Ishikawa (cell line): ENCODE measurements around the gene ASTN2.

ENCODE experiments used
- CEBPB ChIP-seq: IDR thresholded peaks from 2 replicates; pipeline ENCODE4 v1.6.1; 2012
- CREB1 ChIP-seq: IDR thresholded peaks from 2 replicates; pipeline ENCODE4 v1.6.1; 2012; ENCODE audit warnings: low read depth
- EGR1 ChIP-seq: IDR thresholded peaks from 2 replicates; pipeline ENCODE4 v1.6.1; 2012
- EP300 ChIP-seq: IDR thresholded peaks from 2 replicates; pipeline ENCODE4 v1.6.1; 2012; ENCODE audit warnings: borderline replicate concordance
- FOXM1 ChIP-seq: IDR thresholded peaks from 2 replicates; pipeline ENCODE4 v1.6.1; 2012; ENCODE audit warnings: low read depth, borderline replicate concordance
- NFIC ChIP-seq: IDR thresholded peaks from 2 replicates; pipeline ENCODE4 v1.6.1; 2012
- RAD21 ChIP-seq: IDR thresholded peaks from 2 replicates; pipeline ENCODE4 v1.6.1; 2012; ENCODE audit warnings: low read depth
- TAF1 ChIP-seq: IDR thresholded peaks from 2 replicates; pipeline ENCODE4 v1.6.1; 2012; ENCODE audit warnings: low read depth, mild to moderate bottlenecking
- TCF12 ChIP-seq: IDR thresholded peaks from 2 replicates; pipeline ENCODE4 v1.6.1; 2012; ENCODE audit warnings: low read depth
- TEAD4 ChIP-seq: IDR thresholded peaks from 2 replicates; pipeline ENCODE4 v1.6.1; 2012
- YY1 ChIP-seq: IDR thresholded peaks from 2 replicates; pipeline ENCODE4 v1.6.1; 2012; ENCODE audit warnings: low read depth
- ZBTB7A ChIP-seq: IDR thresholded peaks from 2 replicates; pipeline ENCODE4 v1.6.1; 2012; ENCODE audit warnings: low read depth
- TF ChIP-seq, protein P1 (sequence below): IDR thresholded peaks from 2 replicates; pipeline ENCODE4 v1.6.1; 2012; ENCODE audit warnings: low read depth, mild to moderate bottlenecking
- TF ChIP-seq, protein P2 (sequence below): IDR thresholded peaks from 2 replicates; pipeline ENCODE4 v1.6.1; 2012
- TF ChIP-seq, protein P3 (sequence below): IDR thresholded peaks from 2 replicates; pipeline ENCODE4 v1.6.1; 2012

The ASTN2 gene

DNA sequence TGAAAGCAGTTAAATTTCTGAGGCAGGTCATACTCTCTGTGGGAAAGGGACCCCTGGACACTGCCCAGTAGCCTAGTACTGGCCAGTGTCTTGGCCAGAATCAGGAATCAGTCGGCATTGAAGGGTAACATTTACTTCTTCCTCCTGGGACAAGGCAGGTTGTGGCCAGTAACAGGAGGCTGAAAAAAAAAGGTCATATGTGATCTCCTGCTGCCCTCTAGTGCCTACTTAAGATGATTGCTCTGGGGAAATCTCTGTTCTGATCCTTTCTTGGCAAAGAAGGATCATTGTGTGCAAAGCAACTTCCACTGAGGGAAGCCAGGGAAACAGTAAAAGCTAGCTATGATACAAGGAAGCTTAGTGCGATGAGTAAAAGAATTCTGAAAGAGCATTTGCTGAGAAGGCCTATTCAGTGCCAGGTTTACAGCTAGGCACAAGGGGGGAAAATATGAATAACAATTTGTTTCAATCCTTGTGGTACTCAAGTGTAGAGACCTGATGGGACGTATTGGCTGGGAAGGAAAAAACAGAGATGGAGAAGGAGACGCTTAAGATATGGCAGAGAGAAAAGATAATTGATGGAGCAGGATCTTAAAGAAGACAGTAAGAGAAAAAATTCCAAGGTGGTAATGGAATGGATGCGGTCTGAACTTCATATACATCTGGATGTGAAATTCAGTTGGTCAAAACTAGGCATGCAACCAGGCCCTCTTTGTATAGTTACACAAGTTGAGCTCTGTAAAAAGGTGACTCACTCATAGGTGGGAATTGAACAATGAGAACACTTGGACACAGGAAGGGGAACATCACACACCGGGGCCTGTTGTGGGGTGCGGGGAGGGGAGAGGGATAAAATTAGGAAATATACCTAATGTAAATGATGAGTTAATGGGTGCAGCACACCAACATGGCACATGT is 753.6 kb downstream of the ASTN2 start:
- TF ChIP-seq RAD21: peak; percentile 85
- TF ChIP-seq TAF1: no peak

DNA sequence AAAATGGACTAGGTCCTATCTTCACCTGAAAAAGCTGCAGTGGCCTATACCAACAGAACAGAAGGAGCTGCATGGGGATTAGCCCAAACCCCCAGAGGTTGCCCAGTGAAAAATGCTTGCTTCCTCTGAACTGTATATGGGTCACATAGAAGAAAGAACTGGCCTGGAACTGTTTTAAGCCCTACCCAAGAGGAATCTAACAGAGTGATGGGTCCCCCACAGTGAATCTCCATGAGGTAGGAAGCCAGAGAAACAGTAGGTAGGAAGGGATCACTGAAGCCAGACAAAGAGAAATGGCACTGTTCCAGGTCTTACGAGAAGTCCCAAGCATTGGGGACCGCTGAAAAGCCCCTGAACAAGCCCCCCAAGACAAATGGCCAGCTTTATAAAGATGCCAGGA is 756.6 kb downstream of the ASTN2 start:
- no peak for TF ChIP-seq EP300
- TF ChIP-seq NFIC: no peak
- TF ChIP-seq ZBTB7A: no peak
- no peak for TF ChIP-seq CREB1
- no peak for TF ChIP-seq RAD21
- TF ChIP-seq, protein P1, sequence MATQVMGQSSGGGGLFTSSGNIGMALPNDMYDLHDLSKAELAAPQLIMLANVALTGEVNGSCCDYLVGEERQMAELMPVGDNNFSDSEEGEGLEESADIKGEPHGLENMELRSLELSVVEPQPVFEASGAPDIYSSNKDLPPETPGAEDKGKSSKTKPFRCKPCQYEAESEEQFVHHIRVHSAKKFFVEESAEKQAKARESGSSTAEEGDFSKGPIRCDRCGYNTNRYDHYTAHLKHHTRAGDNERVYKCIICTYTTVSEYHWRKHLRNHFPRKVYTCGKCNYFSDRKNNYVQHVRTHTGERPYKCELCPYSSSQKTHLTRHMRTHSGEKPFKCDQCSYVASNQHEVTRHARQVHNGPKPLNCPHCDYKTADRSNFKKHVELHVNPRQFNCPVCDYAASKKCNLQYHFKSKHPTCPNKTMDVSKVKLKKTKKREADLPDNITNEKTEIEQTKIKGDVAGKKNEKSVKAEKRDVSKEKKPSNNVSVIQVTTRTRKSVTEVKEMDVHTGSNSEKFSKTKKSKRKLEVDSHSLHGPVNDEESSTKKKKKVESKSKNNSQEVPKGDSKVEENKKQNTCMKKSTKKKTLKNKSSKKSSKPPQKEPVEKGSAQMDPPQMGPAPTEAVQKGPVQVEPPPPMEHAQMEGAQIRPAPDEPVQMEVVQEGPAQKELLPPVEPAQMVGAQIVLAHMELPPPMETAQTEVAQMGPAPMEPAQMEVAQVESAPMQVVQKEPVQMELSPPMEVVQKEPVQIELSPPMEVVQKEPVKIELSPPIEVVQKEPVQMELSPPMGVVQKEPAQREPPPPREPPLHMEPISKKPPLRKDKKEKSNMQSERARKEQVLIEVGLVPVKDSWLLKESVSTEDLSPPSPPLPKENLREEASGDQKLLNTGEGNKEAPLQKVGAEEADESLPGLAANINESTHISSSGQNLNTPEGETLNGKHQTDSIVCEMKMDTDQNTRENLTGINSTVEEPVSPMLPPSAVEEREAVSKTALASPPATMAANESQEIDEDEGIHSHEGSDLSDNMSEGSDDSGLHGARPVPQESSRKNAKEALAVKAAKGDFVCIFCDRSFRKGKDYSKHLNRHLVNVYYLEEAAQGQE: no peak
- no peak for TF ChIP-seq CEBPB
- no peak for TF ChIP-seq TAF1
- TF ChIP-seq TEAD4: no peak
- TF ChIP-seq FOXM1: no peak
- no peak for TF ChIP-seq EGR1
- TF ChIP-seq YY1: no peak
- TF ChIP-seq, protein P2, sequence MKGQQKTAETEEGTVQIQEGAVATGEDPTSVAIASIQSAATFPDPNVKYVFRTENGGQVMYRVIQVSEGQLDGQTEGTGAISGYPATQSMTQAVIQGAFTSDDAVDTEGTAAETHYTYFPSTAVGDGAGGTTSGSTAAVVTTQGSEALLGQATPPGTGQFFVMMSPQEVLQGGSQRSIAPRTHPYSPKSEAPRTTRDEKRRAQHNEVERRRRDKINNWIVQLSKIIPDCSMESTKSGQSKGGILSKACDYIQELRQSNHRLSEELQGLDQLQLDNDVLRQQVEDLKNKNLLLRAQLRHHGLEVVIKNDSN: no peak
- no peak for TF ChIP-seq TCF12
- TF ChIP-seq, protein P3, sequence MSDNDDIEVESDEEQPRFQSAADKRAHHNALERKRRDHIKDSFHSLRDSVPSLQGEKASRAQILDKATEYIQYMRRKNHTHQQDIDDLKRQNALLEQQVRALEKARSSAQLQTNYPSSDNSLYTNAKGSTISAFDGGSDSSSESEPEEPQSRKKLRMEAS: no peak

DNA sequence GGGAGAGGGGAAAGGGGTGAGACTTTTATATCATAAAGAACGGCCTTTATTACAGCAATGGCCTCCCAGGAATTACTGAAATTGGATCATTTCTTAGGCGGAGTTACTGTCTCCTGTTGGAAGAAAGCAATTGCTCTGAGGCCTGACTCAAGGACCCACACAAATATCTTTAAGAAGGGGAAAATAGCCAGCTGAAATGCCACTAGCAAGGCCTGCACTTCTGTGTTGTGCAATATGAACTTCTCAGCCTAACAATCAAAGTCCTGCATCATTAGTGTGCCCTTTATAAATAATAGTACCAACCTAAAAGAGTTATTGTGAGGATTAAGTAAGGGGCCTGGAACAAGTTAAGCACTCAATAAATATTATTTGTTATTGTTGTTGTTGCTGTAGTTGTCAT is 757.9 kb downstream of the ASTN2 start:
- no peak for TF ChIP-seq RAD21
- TF ChIP-seq, protein P3: no peak
- TF ChIP-seq CREB1: no peak
- no peak for TF ChIP-seq EP300
- no peak for TF ChIP-seq TAF1
- TF ChIP-seq YY1: no peak
- no peak for TF ChIP-seq EGR1
- no peak for TF ChIP-seq ZBTB7A
- TF ChIP-seq TCF12: no peak
- TF ChIP-seq CEBPB: no peak
- TF ChIP-seq, protein P1: no peak
- TF ChIP-seq TEAD4: no peak

DNA sequence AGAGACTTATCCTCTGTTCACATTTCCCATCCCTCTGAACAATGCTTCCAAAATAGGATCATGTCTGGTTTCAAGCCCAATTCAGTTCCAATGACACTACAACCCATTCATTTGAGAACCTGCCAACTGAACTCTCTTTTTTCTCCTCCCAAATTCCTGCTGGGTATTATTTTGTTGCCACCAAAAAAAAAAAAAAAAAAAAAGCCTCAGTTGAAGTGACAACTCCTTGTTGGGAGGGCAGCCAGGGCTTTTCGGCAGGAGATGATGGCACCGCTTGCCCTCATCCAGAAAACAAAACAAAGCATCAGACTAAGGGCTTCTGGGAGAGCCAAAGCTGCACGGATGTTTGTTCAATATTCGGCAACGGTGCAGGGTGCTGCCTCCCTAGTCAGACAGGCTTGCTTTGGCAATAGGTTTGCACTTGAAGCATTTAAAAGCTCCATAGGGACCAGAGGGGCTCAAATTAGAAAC is 758.3 kb downstream of the ASTN2 start:
- no peak for TF ChIP-seq EP300
- TF ChIP-seq, protein P2: no peak
- TF ChIP-seq FOXM1: no peak
- TF ChIP-seq RAD21: no peak
- TF ChIP-seq, protein P3: no peak
- no peak for TF ChIP-seq TAF1
- no peak for TF ChIP-seq NFIC
- TF ChIP-seq EGR1: no peak
- no peak for TF ChIP-seq CEBPB
- no peak for TF ChIP-seq YY1
- TF ChIP-seq TCF12: no peak
- TF ChIP-seq ZBTB7A: no peak
- TF ChIP-seq, protein P1: no peak
- no peak for TF ChIP-seq TEAD4
- no peak for TF ChIP-seq CREB1
